Dermis microvascular lymphatic vessel endothelial cell (primary cell): ENCODE data around the gene SLC26A3. TPM values are rescaled to one million over a fixed set of nuclear protein-coding genes. Genes with fewer than 3 reads are reported as not detected.

ENCODE experiments used
- DNase-seq, 2 donors: peaks; one replicate each; pipeline versions ENCODE4 v3.0.0 to v3.0.0-alpha.2; 2010; ENCODE audit warnings: low read depth in 2 of 2
- total RNA-seq: library from RNA; depleted of rRNA; stranded (reverse); fragments of >200 nt; gene quantifications from 2 replicates; pipeline ENCODE4 v1.2.1, GENCODE V29; 2014

Gene SLC26A3
- total RNA-seq, 1 donor from 2014 or later, result not detected

- DNase-seq, result no peak
Measured at GRCh38 chr7:107751113-107751512, 51.9 kb downstream of the SLC26A3 start.

DNA sequence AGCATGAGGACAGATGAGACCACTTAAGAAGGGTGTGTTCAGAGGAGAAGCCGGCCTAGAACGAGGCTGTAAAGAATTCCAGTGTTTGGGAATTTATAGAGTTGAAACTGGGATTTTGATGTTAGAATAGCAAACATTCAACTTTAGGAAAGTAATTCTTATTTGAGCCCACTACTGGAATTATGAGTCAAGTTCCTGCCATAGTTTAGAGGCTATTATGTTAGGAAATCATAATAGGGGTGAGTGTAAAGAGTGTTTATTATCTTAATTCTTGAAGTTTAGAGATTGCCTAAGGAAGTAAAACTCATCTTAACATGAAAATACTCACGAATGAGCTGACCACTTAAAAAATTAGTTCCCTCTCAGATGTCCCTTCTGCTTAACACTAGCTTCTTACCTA, 57.0 kb downstream of the SLC26A3 start:
- peak in 1 of 2 donors; percentile 50 for DNase-seq

DNA sequence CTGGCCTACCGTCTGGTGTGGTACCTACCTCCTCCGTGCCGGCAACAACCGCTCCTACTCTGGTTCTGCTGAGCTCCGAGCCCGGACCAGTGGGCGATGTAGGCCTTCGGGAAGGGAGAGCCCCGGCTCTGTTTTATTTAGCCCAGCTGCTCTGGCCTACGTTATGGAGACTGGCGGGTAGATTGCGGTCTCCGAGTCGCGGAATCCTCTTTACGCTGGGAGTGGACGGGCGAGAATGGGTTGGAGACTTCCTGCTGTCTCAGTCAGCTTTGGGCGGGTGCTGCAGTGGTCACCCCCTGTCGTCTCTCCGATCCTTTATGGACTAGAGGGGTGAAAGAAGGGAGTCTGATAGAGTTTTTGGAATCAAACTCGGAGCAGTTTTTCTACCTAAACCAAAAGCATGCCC, 58.7 kb downstream of the SLC26A3 start:
- peak in 1 of 2 donors; percentile 7 for DNase-seq

GRCh38 chr7:107743567-107744344, 59.3 kb downstream of the SLC26A3 start, which contains the start of gene CBLL1:
CBLL1 (plus strand) TSS chr7:107744142; CDS start chr7:107744164, 22 bp downstream.
- DNase-seq, result peak; percentile 89 to 97

DNA sequence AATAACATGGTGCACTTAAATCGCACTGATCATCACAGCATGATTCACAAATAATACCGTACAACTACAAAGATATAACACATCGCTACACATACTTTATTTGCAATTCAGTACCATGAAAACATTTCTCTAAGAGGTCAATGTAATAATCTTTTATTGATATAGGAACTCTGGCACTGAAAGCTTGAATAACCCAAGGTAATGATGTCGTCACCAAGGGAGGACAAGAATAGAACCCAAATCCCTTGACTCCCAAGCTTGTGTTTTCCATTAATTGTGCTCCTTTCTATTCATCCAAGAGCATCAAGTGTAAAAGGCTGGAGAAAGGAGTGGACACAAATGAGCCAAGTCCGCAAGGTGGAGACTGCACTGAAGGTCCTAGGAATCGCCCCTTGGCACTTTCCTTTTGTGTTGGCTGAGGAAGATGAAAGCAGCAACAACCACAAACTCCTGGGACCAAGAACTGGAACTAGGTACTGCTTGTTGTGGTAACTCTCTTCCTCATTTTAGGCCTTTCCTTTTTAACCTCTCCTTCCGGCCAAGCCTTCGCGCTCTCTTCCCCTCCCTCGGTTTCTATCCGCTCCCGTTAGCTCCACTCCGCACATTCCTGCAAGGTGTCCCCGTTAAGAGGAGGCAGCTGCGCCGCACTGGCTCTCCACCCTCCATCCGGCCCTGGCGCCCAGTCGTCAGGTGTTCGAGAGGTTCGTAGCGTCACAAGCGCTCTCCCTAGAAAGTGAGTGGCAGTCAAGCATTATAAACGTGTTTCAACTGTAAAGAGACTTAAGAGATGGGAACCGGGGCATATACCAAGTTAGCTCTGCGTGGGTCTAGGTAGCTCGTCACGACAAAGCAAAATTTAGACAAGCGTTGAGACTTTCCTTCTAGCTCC, 60.1 kb downstream of the SLC26A3 start:
- DNase-seq, result no peak

GRCh38 chr7:107728276-107728675, 74.7 kb downstream of the SLC26A3 start:
- no peak for DNase-seq

GRCh38 chr7:107726356-107727130, 76.5 kb downstream of the SLC26A3 start:
- DNase-seq, result no peak

- DNase-seq, result peak; percentile 70 to 78
Measured at GRCh38 chr7:107725138-107725740, 77.8 kb downstream of the SLC26A3 start.

GRCh38 chr7:107723255-107723654, 79.8 kb downstream of the SLC26A3 start:
- no peak for DNase-seq

- no peak for DNase-seq
Measured at GRCh38 chr7:107721286-107721685, 81.7 kb downstream of the SLC26A3 start.

DNA sequence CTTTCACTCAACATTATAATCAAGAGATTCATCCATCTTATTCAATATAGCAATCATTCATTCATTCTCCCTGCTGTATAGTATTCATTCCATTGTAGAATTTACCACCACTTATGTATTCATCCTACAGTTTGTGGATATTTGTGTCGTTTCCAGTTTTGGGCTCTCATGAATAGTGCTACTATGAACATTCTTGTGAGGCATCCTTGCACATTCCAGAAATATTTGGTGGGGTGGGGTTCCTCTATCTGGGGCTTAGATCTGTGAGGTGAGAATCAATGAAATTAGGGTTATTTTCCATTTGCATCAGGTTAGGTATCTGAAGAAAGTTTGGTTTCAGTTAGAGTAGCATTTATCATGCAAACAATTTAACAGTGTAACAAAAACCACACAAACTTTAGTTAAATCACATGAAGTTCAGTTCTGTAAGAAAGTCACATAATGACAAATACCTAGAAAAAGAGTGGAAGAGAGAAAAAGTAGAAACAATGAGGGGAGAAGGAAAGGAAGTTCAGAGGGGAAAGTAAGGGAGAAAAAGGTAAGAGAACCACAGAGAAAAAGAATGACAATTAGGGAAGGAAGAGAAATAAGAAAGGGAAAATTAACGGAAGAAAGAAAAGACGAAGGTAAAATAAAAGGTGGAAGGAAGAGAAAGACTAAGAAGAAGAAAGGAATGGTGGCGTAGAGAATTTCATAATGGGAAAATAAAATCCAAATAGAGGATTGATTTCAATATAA, 84.4 kb downstream of the SLC26A3 start:
- DNase-seq, result no peak

GRCh38 chr7:107715531-107715930, 87.5 kb downstream of the SLC26A3 start:
- no peak for DNase-seq

Other genes starting within 250 kb of the SLC26A3 start
- gene COG5, start 239.3 kb downstream of the SLC26A3 start, total RNA-seq, result 17.8 and 18.6 TPM in 2 replicates
- 3.5 and 4.1 TPM in 2 replicates for gene DUS4L, start 239.3 kb downstream of the SLC26A3 start, total RNA-seq
- gene BCAP29, start 223.0 kb downstream of the SLC26A3 start, total RNA-seq, result 47.2 and 49.6 TPM in 2 replicates
- gene SLC26A4, start 142.4 kb downstream of the SLC26A3 start, total RNA-seq, result 10.4 and 18.2 TPM in 2 replicates
- 11.0 and 16.7 TPM in 2 replicates for gene CBLL1, start 59.1 kb downstream of the SLC26A3 start, total RNA-seq
- gene DLD, start 88.0 kb upstream of the SLC26A3 start, total RNA-seq, result 46.5 and 51.2 TPM in 2 replicates
- gene LAMB1, start 199.9 kb upstream of the SLC26A3 start, total RNA-seq, result 425 and 463 TPM in 2 replicates